ENCODE data around the gene LAD1.

DNA sequence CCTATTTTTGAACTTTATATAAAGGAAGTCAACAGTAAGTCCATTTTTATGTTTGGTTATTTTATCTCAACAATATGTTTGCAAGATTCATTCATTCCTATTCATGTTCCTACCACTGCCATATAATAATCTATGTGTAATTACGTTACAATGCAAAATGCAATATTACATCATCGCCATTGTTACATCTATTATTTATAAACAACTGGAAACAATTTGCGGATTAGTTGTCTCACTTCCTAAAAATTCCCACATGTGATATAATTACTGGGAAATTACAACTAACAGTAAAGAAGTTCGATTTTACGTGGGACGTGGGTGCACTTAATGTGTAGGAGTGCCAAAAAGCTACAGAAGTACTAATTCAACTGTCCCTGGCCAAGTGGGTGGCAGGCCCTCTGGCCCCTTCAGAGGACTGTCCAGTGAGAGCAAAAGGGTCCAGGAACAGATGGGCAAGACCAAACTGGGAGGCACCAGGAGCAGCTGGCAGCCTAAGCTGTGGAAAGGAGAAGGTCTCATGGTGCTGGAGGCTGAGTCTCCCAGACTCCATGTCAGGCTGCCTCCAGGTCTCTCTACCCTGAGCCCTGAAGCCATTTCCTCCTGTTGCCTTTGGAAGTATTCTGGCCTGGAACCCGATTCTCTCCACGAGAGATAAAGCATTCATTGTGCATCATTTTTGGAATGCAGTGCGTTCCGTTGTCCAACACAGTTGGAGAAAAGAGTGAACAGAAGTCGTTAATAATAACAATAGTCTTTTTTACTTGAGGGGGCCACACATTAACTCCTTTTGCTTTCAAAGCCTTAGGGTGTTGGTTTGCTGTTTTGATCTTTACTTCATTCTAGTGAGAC, 64.6 kb downstream of the LAD1 start:
- no peak for TF ChIP-seq CTCF (conservative IDR thresholded peaks at IDR 0.05; ENCODE audit: low read length)
- no peak for TF ChIP-seq EZH2phosphoT487 (IDR thresholded peaks at IDR 0.05; ENCODE audit: borderline replicate concordance)
